ENCODE measurements around the gene ASTN2.
A peak's percentile ranks its signal among the peaks of the same experiment; 100 is the strongest.

Gene ASTN2

GRCh38 chr9:117296453-117296852 lies 118.4 kb downstream of the ASTN2 start:
- DNase-seq (ENCODE audit: low spot score): no peak

- no peak for DNase-seq (ENCODE audit: low spot score)
These were observed 121.4 kb downstream of the ASTN2 start for GRCh38 chr9:117293206-117294114.

GRCh38 chr9:117290856-117291622 lies 123.8 kb downstream of the ASTN2 start:
- no peak for DNase-seq (ENCODE audit: low spot score)

GRCh38 chr9:117290306-117290840 lies 124.5 kb downstream of the ASTN2 start:
- DNase-seq (ENCODE audit: low spot score): no peak

- DNase-seq (ENCODE audit: low spot score): no peak
These were observed 128.6 kb downstream of the ASTN2 start for GRCh38 chr9:117286245-117286644.

- DNase-seq (ENCODE audit: low spot score): no peak
These were observed 130.4 kb downstream of the ASTN2 start for GRCh38 chr9:117284414-117284813.

- no peak for DNase-seq (ENCODE audit: low spot score)
These were observed 132.3 kb downstream of the ASTN2 start for GRCh38 chr9:117282541-117282940.

- DNase-seq (ENCODE audit: low spot score): no peak
These were observed 136.3 kb downstream of the ASTN2 start for GRCh38 chr9:117278471-117279035.

- DNase-seq (ENCODE audit: low spot score): no peak
These were observed 136.8 kb downstream of the ASTN2 start for GRCh38 chr9:117278020-117278419.

GRCh38 chr9:117276444-117276843 lies 138.4 kb downstream of the ASTN2 start:
- DNase-seq (ENCODE audit: low spot score): no peak

GRCh38 chr9:117273612-117274011 lies 141.2 kb downstream of the ASTN2 start:
- DNase-seq (ENCODE audit: low spot score): no peak

GRCh38 chr9:117268847-117269446 lies 145.9 kb downstream of the ASTN2 start:
- no peak for DNase-seq (ENCODE audit: low spot score)

- DNase-seq (ENCODE audit: low spot score): no peak
These were observed 147.9 kb downstream of the ASTN2 start for GRCh38 chr9:117266855-117267497.

GRCh38 chr9:117265253-117265652 lies 149.6 kb downstream of the ASTN2 start:
- DNase-seq (ENCODE audit: low spot score): no peak

- no peak for DNase-seq (ENCODE audit: low spot score)
These were observed 156.5 kb downstream of the ASTN2 start for GRCh38 chr9:117258184-117258866.

- no peak for DNase-seq (ENCODE audit: low spot score)
These were observed 161.6 kb downstream of the ASTN2 start for GRCh38 chr9:117253261-117253660.

- DNase-seq (ENCODE audit: low spot score): no peak
These were observed 164.1 kb downstream of the ASTN2 start for GRCh38 chr9:117250610-117251215.

- DNase-seq (ENCODE audit: low spot score): no peak
These were observed 165.1 kb downstream of the ASTN2 start for GRCh38 chr9:117249799-117250198.

- peak; percentile 4 for DNase-seq (ENCODE audit: low spot score)
These were observed 167.6 kb downstream of the ASTN2 start for GRCh38 chr9:117247266-117247665.

GRCh38 chr9:117245175-117245829 lies 169.6 kb downstream of the ASTN2 start:
- DNase-seq (ENCODE audit: low spot score): no peak
